ENCODE measurements around the gene RPL36AL. TPM values are rescaled to one million over a fixed set of nuclear protein-coding genes. Genes with fewer than 3 reads are reported as not detected.
A peak's percentile ranks its signal among the peaks of the same experiment; 100 is the strongest.

The RPL36AL gene
- total RNA-seq, 2 donors from 2014 or later = 129 to 162 TPM

GRCh38 chr14:49636866-49637265, 16.4 kb upstream of the RPL36AL start:
- WGBS, 2 donors = 64 to 79% methylated on average over 1 of the region's 1 CpG
- Histone ChIP-seq H3K9me3 (no peaks in the 10 kb centered on the region), H3K27me3 (no peaks in the 10 kb centered on the region), H3K4me3 (no peak overlapping the region), H3K27ac (no peak overlapping the region), H3K36me3 (replicated peaks in 1 of 2; ENCODE audit: insufficient read depth in 1 of 2, low read depth in 2 of 2) (peaks cover 0 to 5% of the 10 kb centered on the region in 2 donors), H3K4me1 (peaks cover 60% of the 10 kb centered on the region)
- intact Hi-C loops (cut with DNase I) = no loop called here
- ATAC-seq (no peak), DNase-seq (no peak)
- TF ChIP-seq POLR2A (IDR thresholded peaks at IDR 0.05) = no peak
- TF ChIP-seq CTCF (IDR thresholded peaks at IDR 0.05) = no peak

GRCh38 chr14:49634547-49635334, 14.3 kb upstream of the RPL36AL start, which contains the start of gene DNAAF2:
TSS of gene DNAAF2 (minus strand) at chr14:49635244. CDS start at chr14:49635149, 95 bp downstream.
- TF ChIP-seq CTCF (IDR thresholded peaks at IDR 0.05) (no peak), POLR2A (IDR thresholded peaks at IDR 0.05) (peak in 2 of 3 donors; percentile 56 to 63)
- H3K9me3 ChIP-seq = no peaks in the 10 kb centered on the region
- DNase-seq (peak; percentile 72 to 85 (median 79)), ATAC-seq (peak; percentile 71)
- 0 to 1% methylated on average over 4 to 68 of the region's 80 CpGs for WGBS, 2 donors
- H3K4me1 ChIP-seq = peaks cover 52% of the 10 kb centered on the region
- H3K36me3 ChIP-seq (replicated peaks in 1 of 2; ENCODE audit: insufficient read depth in 1 of 2, low read depth in 2 of 2) = peaks cover 0 to 5% of the 10 kb centered on the region in 2 donors
- H3K4me3 ChIP-seq = peak within 1 kb of the TSS; percentile 67 to 76
- intact Hi-C loops (cut with DNase I) = no loop called here
- H3K27ac ChIP-seq = peak within 1 kb of the TSS; percentile 87 to 99 (median 98)
- H3K27me3 ChIP-seq = no peaks in the 10 kb centered on the region

- peak overlapping the region; percentile 67 to 76 for H3K4me3 ChIP-seq
- TF ChIP-seq POLR2A (IDR thresholded peaks at IDR 0.05) (peak; percentile 86 to 89 (median 89)), CTCF (IDR thresholded peaks at IDR 0.05) (peak; percentile 75 to 96 (median 91))
- intact Hi-C loops (cut with DNase I) = no loop called here
- peaks cover 0 to 4% of the 10 kb centered on the region in 2 donors for H3K36me3 ChIP-seq (replicated peaks in 1 of 2; ENCODE audit: insufficient read depth in 1 of 2, low read depth in 2 of 2)
- peak overlapping the region; percentile 87 to 99 (median 98) for H3K27ac ChIP-seq
- WGBS, 2 donors = 0% methylated on average over 18 to 100 of the region's 101 CpGs
- no peaks in the 10 kb centered on the region for H3K9me3 ChIP-seq
- peaks cover 48% of the 10 kb centered on the region for H3K4me1 ChIP-seq
- peak; percentile 93 to 94 (median 94) for DNase-seq
- H3K27me3 ChIP-seq = no peaks in the 10 kb centered on the region
- ATAC-seq = peak; percentile 89
Measured at GRCh38 chr14:49633640-49634546, 13.5 kb upstream of the RPL36AL start.

GRCh38 chr14:49623941-49624839, 3.8 kb upstream of the RPL36AL start:
- H3K27me3 ChIP-seq = no peaks in the 10 kb centered on the region
- intact Hi-C loops (cut with DNase I) = no loop called here
- H3K4me1 ChIP-seq = peaks cover 29% of the 10 kb centered on the region
- peak overlapping the region in 1 of 4 donors; percentile 47 for H3K27ac ChIP-seq
- ATAC-seq (no peak), DNase-seq (no peak)
- 30 to 40% methylated on average over 6 of the region's 6 CpGs for WGBS, 2 donors
- TF ChIP-seq POLR2A (IDR thresholded peaks at IDR 0.05) = no peak
- TF ChIP-seq CTCF (IDR thresholded peaks at IDR 0.05) = no peak
- H3K36me3 ChIP-seq (replicated peaks in 1 of 2; ENCODE audit: insufficient read depth in 1 of 2, low read depth in 2 of 2) = no peaks in the 10 kb centered on the region
- no peaks in the 10 kb centered on the region for H3K9me3 ChIP-seq
- no peak overlapping the region for H3K4me3 ChIP-seq
